NCI-H1092 treated with DMSO at 0.1 percent for 48 hours (cell line): ENCODE measurements around the gene THEM5.
A peak's percentile ranks its signal among the peaks of the same experiment; 100 is the strongest.

Experiments
- DNase-seq: peaks from one replicate; lab custom pipeline; 2025; lab: John Stamatoyannopoulos, UW

The THEM5 gene

DNA sequence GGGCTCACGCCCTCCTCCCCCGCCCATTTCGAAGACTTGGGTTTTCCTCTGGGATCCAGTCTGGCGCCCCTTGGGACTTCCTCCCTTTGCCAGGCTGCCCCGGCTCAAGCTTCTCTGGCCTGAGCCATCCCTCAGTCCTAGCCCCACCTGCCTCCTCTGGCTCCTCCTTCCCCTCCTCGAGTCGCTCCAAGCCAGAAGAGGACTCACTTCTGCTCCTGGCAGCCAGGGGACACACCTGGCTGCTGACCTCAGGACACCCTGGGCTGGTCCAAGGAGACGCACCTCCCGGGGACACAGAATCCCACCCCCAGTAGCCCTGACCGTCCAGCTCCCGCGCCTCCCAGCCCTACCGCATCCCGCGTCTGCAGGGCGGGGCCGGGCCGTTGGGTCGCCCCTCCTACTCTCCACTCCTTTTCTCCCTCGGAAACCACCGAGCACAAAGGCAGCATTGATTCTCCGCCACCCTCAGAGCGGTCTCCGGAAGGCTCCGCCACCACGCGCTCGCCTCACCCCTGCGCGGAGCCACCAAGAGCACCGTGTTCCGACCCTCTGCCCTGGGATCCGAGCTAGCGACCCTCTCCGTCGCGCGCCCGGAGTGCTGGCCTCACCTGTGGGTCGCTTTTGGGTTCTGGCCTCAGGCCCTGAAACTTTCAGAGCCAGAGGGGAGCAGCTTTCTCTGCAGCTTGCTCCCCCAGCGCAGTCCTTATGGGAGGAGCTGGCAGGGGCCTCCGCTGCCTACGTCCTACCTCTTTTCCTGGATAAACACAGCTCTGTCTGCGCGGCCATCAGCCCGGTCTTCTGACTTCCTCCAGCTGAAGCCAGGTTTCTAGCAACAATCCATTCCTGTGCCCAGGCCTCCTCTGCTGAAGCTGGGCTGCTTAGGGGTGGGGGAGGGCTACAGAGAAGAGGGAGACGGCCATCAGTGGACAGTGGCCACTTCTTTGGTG lies 13.8 kb downstream of the THEM5 start, which contains the start of gene C2CD4D:
C2CD4D (minus strand) TSS at position 364 of the 947 bp plus-strand sequence. CDS start 831 bp downstream, outside the sequence.
- peak; percentile 89 for DNase-seq

DNA sequence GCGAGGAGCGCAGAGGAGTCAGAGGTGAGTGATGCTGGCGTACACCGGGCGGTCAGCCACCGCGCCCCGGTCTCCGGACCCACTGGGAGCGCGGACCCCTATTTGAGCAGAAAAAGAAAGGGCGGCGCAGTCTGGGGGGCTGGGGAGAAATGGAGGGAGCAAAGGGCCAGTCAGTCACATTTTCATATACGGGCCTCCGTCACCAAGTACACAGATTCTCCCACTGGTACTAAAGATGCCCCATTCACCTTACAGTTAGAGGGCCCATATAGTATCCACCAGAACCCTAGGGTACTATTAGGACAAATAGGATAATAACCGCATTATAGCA lies 14.5 kb downstream of the THEM5 start:
- no peak for DNase-seq

- DNase-seq, result no peak
These were observed 15.1 kb downstream of the THEM5 start for GRCh38 chr1:151838222-151839081.

GRCh38 chr1:151837884-151838221 lies 15.7 kb downstream of the THEM5 start:
- no peak for DNase-seq

- DNase-seq, result no peak
These were observed 16.3 kb downstream of the THEM5 start for GRCh38 chr1:151837197-151837596.

GRCh38 chr1:151835596-151835995 lies 17.9 kb downstream of the THEM5 start:
- DNase-seq, result no peak

DNA sequence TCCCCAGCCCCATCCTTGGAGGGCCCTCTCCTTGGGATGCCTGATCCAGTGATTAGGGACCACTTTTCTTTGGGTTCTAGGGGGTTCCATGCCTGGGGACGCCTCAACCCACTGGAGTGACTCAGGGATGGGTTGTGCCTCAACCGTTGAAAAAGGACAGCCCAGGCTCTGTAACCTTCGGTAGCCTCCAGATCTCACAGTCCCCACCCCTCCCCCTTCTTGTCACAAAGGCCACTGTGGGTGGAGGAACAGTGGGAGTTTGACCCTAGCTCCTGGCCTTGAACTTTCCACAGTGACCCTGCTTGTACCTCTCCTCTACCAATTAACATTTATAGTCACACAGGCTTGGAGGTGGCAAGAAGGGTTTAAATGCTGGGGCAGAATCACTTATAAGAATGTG lies 19.3 kb downstream of the THEM5 start:
- DNase-seq, result no peak

GRCh38 chr1:151833172-151833900 lies 20.2 kb downstream of the THEM5 start:
- no peak for DNase-seq

GRCh38 chr1:151832318-151832980 lies 21.1 kb downstream of the THEM5 start:
- peak; percentile 91 for DNase-seq

- peak; percentile 41 for DNase-seq
These were observed 21.9 kb downstream of the THEM5 start, which contains the start of gene RORC for GRCh38 chr1:151831605-151832004. Gene RORC, minus strand, starts transcription at chr1:151831802. Its CDS starts 38 bp downstream, at chr1:151831764.

DNA sequence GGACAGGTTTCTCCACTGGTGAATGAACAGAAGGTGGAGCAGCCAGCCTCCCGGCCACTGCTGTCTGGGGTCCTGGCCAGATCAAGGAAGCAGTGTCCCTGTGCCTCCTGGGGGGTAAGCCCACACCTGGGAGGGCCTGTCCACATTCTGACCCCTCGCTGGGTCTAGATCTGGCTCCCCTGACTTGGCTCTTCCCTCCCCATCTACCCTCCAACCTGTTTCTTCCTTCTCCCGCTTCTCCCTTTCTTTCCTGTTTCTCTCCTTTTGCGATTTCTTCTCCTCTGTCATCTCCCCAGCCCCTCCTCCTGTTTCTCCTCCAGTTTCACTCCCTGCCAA lies 22.3 kb downstream of the THEM5 start:
- DNase-seq, result no peak

DNA sequence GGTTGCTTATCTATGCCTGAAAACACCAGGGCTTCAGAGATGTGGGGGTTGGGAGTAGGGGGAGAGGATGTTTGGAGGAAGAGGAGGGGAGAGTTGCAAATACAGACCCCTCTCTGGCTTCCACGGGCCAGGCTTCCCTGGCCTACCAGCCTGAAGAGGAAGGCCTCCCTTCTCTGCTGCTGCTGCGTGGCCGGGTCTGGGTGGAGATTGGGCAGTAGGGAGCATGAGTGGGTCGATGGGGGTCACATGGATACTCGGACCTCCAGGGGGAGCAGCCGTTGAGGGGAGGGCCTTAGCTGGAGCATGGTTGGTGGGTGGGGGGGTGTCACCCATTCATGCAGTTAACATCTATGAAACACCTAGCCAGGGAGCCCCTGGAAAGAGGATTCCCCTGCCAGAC lies 23.5 kb downstream of the THEM5 start:
- no peak for DNase-seq

DNA sequence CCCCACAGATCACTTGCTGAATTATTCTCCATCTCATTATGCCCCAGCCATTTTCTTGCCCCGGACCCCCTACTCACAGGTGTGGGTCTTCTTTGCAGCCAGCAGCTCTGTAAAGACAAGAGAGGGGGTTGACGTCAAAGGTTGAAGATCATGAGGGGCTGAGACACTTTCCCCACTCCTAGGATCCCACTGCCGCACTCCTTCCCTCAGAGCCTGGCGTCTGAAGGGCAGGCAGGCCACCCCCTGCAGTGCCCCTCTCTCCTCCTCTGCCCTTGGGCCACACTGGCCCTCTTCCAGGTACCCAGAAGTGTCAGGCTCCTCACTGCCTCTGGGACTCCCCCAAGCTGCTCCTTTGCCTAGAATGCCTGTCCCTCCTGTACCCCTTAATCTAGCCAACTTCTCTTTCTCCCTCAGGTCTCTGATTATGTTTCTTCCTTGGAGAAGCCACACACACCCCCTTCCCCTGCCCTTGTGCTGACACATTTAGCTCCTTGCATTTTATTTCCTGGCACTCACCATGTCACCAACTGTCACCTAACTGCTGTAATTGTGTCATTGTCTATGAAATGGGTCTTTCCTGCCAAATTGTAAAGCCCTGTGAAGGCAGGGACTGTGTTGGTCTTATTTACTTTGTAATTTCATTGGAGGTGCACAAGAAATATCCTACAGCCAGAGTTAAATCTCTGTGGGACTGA lies 24.0 kb downstream of the THEM5 start:
- DNase-seq, result no peak

DNA sequence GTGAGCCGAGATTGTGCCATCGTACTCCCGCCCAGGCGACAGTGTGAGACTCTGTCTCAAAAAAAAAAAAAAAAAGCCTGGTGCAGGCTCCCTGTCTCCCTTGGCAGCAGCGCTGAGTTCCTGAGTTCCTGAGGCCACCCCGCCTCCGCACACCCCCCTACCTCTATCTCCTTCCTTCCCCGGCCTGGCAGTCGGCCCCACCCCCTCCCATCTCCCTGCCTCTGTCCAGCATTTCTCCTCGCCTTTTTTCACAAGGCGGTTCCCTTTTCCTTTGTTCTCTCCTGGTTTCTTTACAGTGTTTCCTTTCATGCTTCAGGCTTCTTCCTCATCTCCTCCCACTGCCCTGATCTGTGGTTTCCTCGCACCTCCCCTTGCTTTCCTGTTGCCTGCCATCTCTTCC lies 24.6 kb downstream of the THEM5 start:
- no peak for DNase-seq

- no peak for DNase-seq
These were observed 25.7 kb downstream of the THEM5 start for GRCh38 chr1:151827853-151828252.

- no peak for DNase-seq
These were observed 27.5 kb downstream of the THEM5 start for GRCh38 chr1:151825751-151826660.

GRCh38 chr1:151825204-151825603 lies 28.3 kb downstream of the THEM5 start:
- DNase-seq, result no peak

GRCh38 chr1:151823175-151823574 lies 30.3 kb downstream of the THEM5 start:
- DNase-seq, result no peak

DNA sequence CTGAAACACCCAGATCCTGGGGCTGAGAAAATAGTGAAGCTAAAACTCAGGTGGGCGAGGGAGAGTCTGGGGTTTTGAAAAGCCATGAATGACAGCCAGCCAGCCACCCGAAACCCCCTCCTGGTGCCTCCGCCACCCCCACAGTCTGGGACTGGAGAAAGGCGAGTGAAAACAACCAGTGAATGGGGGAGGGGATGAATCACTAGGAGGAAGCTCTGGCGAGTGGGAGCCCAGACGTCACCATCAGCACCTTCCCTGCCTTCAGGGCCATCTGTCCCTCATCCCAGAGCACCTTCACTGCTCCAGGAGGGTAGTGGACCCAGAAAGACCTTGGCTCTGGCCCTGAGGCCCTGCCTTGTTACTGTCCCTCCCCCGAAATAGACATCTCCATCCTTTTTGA lies 31.1 kb downstream of the THEM5 start:
- no peak for DNase-seq

GRCh38 chr1:151820940-151821339 lies 32.6 kb downstream of the THEM5 start:
- peak; percentile 71 for DNase-seq
